Measurements from ENCODE around the gene IL1RAPL2. TPM values are rescaled to one million over a fixed set of nuclear protein-coding genes. Genes with fewer than 3 reads are reported as not detected.

IL1RAPL2 gene
- polyA plus RNA-seq, 2 of the 4 experiments (the other 2 are of a cell fraction), result not detected

- DNase-seq (ENCODE audit: low read depth in 1 of 2, low spot score in 1 of 2) (no peak), ATAC-seq (no peak), FAIRE-seq (peak; percentile 67)
- TF ChIP-seq HOXB5 (CRISPR knock-in tag; IDR thresholded peaks at IDR 0.05) (no peak), MAFK (IDR thresholded peaks at IDR 0.05; ENCODE audit: partially characterized antibody) (peak; percentile 21)
- H3K4me3 ChIP-seq, result no peak overlapping the region
- H3K27ac ChIP-seq, result no peak overlapping the region
- no peak overlapping the region for H3K4me2 ChIP-seq
- POLR2A ChIA-PET, result no interaction called here
- CTCF ChIA-PET, result no interaction called here
- no peaks in the 10 kb centered on the region for H3K9me3 ChIP-seq
- no peaks in the 10 kb centered on the region for H3K4me1 ChIP-seq
Measured at GRCh38 chrX:104988038-104988437, 422.0 kb downstream of the IL1RAPL2 start.

GRCh38 chrX:104995546-104995945 is 429.5 kb downstream of the IL1RAPL2 start:
- H3K4me3 ChIP-seq, result no peak overlapping the region
- CTCF ChIA-PET, result no interaction called here
- TF ChIP-seq GATA3 (IDR thresholded peaks at IDR 0.05; ENCODE audit: borderline replicate concordance), result no peak
- no peak for TF ChIP-seq BHLHE40 (IDR thresholded peaks at IDR 0.05; ENCODE audit: low read depth, low read length)
- no peak for TF ChIP-seq TFCP2L1 (CRISPR knock-in tag; IDR thresholded peaks at IDR 0.05)
- TF ChIP-seq ZC3H11A (IDR thresholded peaks at IDR 0.05), result no peak
- TF ChIP-seq MYC (IDR thresholded peaks at IDR 0.05; ENCODE audit: borderline replicate concordance, low read length), result no peak
- no peak for TF ChIP-seq FOSL2 (IDR thresholded peaks at IDR 0.05)
- TF ChIP-seq FOSL2 (CRISPR knock-in tag; IDR thresholded peaks at IDR 0.05), result no peak
- no peak for TF ChIP-seq HOXA7 (CRISPR knock-in tag; IDR thresholded peaks at IDR 0.05)
- no peak for TF ChIP-seq RFX5 (IDR thresholded peaks at IDR 0.05)
- no peak for TF ChIP-seq CTCF (IDR thresholded peaks at IDR 0.05)
- TF ChIP-seq FOXS1 (CRISPR knock-in tag; IDR thresholded peaks at IDR 0.05), result no peak
- TF ChIP-seq CEBPB (IDR thresholded peaks at IDR 0.05), result no peak
- no peak for TF ChIP-seq REST (IDR thresholded peaks at IDR 0.05)
- TF ChIP-seq CBX8 (IDR thresholded peaks at IDR 0.05), result no peak
- no peak for TF ChIP-seq KDM1A (IDR thresholded peaks at IDR 0.05; ENCODE audit: low read depth)
- TF ChIP-seq CHD2 (IDR thresholded peaks at IDR 0.05; ENCODE audit: low read length, partially characterized antibody), result no peak
- no peak for ATAC-seq
- POLR2A ChIA-PET, result no interaction called here
- FAIRE-seq, result no peak
- H3K27ac ChIP-seq, result no peak overlapping the region
- DNase-seq (ENCODE audit: low read depth in 1 of 2, low spot score in 1 of 2), result no peak
- H3K9me3 ChIP-seq, result no peaks in the 10 kb centered on the region
- H3K4me2 ChIP-seq, result no peak overlapping the region
- no peaks in the 10 kb centered on the region for H3K4me1 ChIP-seq

- Histone ChIP-seq H3K27ac (no peak overlapping the region), H3K9me3 (no peaks in the 10 kb centered on the region), H3K4me2 (no peak overlapping the region), H3K4me1 (no peaks in the 10 kb centered on the region), H3K4me3 (no peak overlapping the region)
- DNase-seq (ENCODE audit: low read depth in 1 of 2, low spot score in 1 of 2) (no peak), ATAC-seq (no peak), FAIRE-seq (no peak)
- CTCF ChIA-PET, result no interaction called here
- WGBS (ENCODE audit: missing lambda C conversion rate), result 26% methylated on average over 3 of the region's 3 CpGs
- POLR2A ChIA-PET, result no interaction called here
- TF ChIP-seq ESRRA (IDR thresholded peaks at IDR 0.05; ENCODE audit: borderline replicate concordance, low read length) (no peak), HOXB5 (CRISPR knock-in tag; IDR thresholded peaks at IDR 0.05) (no peak), GATA3 (IDR thresholded peaks at IDR 0.05; ENCODE audit: borderline replicate concordance) (no peak)
Measured at GRCh38 chrX:105006103-105006502, 440.1 kb downstream of the IL1RAPL2 start.
